Keratinocyte (primary cell): ENCODE data around the gene DCDC1. TPM values are rescaled to one million over a fixed set of nuclear protein-coding genes. Genes with fewer than 3 reads are reported as not detected.
"Not testable (repeated sequence)": the region's sequence is repeated elsewhere in the genome, so short reads cannot be mapped to it uniquely, and the experiment has no call there.

Source experiments
- DNase-seq: peaks from one replicate; pipeline ENCODE4 v3.0.0-alpha.2; 2011; ENCODE audit warnings: low read depth, missing footprints, low spot score
- FAIRE-seq: peaks from 2 replicates; lab custom pipeline; 2011; peaks lifted over from hg19 to GRCh38; lab: Jason Lieb, UNC
- H2AFZ ChIP-seq: 2 replicates; pipeline ENCODE4 v1.6.0; 2012; ENCODE audit warnings: low read length, control low read depth, inconsistent platforms; ENCODE audit not compliant: control insufficient read depth
- H3K27ac ChIP-seq: 2 replicates; pipeline ENCODE4 v1.5.1; 2011; ENCODE audit warnings: low read length; ENCODE audit not compliant: control insufficient read depth, insufficient read depth
- H3K27me3 ChIP-seq: 3 replicates; pipeline ENCODE4 v1.6.0; 2011; ENCODE audit warnings: low read length; ENCODE audit not compliant: control insufficient read depth, insufficient read depth; ENCODE audit errors: extremely low read depth
- H3K36me3 ChIP-seq, 2 experiments: 2 replicates in 1 of 2; 3 replicates in 1 of 2; pipeline ENCODE4 v1.5.1; 2011; ENCODE audit warnings: low read length in 2 of 2, mild to moderate bottlenecking in 1 of 2; ENCODE audit not compliant: control insufficient read depth in 2 of 2, insufficient read depth in 2 of 2; ENCODE audit errors: extremely low read depth in 1 of 2
- H3K4me1 ChIP-seq: 3 replicates; pipeline ENCODE4 v1.5.1; 2011; ENCODE audit warnings: low read length; ENCODE audit not compliant: control insufficient read depth, insufficient read depth; ENCODE audit errors: extremely low read depth
- H3K4me2 ChIP-seq: 3 replicates; pipeline ENCODE4 v1.6.0; 2011; ENCODE audit warnings: low read depth, low read length; ENCODE audit not compliant: control insufficient read depth, insufficient read depth; ENCODE audit errors: extremely low read depth
- H3K4me3 ChIP-seq, 3 experiments: fragments of 200-600 bp in 1 of 3; sonication (generic) in 1 of 3; 2 replicates in 2 of 3; 3 replicates in 1 of 3; pipeline ENCODE4 v1.5.1; 2011 to 2016; ENCODE audit warnings: low read length in 3 of 3, mild to moderate bottlenecking in 3 of 3, control low read depth in 2 of 3, inconsistent platforms in 1 of 3, low read depth in 1 of 3, mixed read lengths in 1 of 3, mixed run types in 1 of 3, moderate library complexity in 1 of 3; ENCODE audit not compliant: control insufficient read depth in 2 of 3, insufficient read depth in 2 of 3; ENCODE audit errors: extremely low read depth in 1 of 3
- H3K79me2 ChIP-seq: 2 replicates; pipeline ENCODE4 v1.6.0; 2012; ENCODE audit warnings: low read length; ENCODE audit not compliant: control insufficient read depth, insufficient read depth
- H3K9ac ChIP-seq: 3 replicates; pipeline ENCODE4 v1.6.0; 2011; ENCODE audit warnings: low read length; ENCODE audit not compliant: control insufficient read depth, insufficient read depth; ENCODE audit errors: extremely low read depth
- H3K9me1 ChIP-seq: 3 replicates; pipeline ENCODE4 v1.6.0; 2011; ENCODE audit warnings: low read length; ENCODE audit not compliant: control insufficient read depth, insufficient read depth; ENCODE audit errors: extremely low read depth
- H3K9me3 ChIP-seq: 2 replicates; pipeline ENCODE4 v1.5.1; 2012; ENCODE audit warnings: low read depth, low read length; ENCODE audit not compliant: control insufficient read depth
- H4K20me1 ChIP-seq: 3 replicates; pipeline ENCODE4 v1.6.0; 2011; ENCODE audit warnings: low read length; ENCODE audit not compliant: control insufficient read depth, insufficient read depth; ENCODE audit errors: extremely low read depth
- EZH2 ChIP-seq: IDR thresholded peaks from one replicate; pipeline ENCODE4 v1.6.1; 2012; ENCODE audit warnings: inconsistent platforms, mild to moderate bottlenecking, low read length, moderate library complexity
- dilution Hi-C: fragments of 300-500 bp; cut with MboI; formaldehyde crosslinking; loops from one replicate; pipeline ENCODE4 v1.7.0; 2020; ENCODE audit warnings: low sequenced_read_pairs; ENCODE audit not compliant: extremely low pct_ligation_motif_present
- polyA plus RNA-seq, 5 experiments: library from polyadenylated mRNA; depleted of rRNA in 3 of 5; stranded (reverse) in 3 of 5; stranded (forward) in 1 of 5; unstranded in 1 of 5; fragments of >200 nt; gene quantifications; 1 replicate in 1 of 5; 2 replicates in 3 of 5; 3 replicates in 1 of 5; pipeline versions ENCODE4 v1.2.1 to v1.2.3, GENCODE V29; 2011 to 2012; ENCODE audit warnings: missing spikeins in 2 of 5, low read depth in 1 of 5, low replicate concordance in 1 of 5
- TF ChIP-seq, protein P1 (sequence below), 3 experiments: IDR thresholded peaks in 1 of 3; conservative IDR thresholded peaks in 1 of 3; optimal IDR thresholded peaks in 1 of 3; 2 replicates in 2 of 3; 3 replicates in 1 of 3; pipeline versions ENCODE3 to v1.5.1; 2011; ENCODE audit warnings: low read length in 3 of 3, mild to moderate bottlenecking in 3 of 3, moderate library complexity in 2 of 3, control low read depth in 1 of 3, inconsistent platforms in 1 of 3; ENCODE audit not compliant: insufficient read depth in 2 of 3; ENCODE audit errors: extremely low read depth in 1 of 3

DCDC1 gene
- polyA plus RNA-seq, 1 donor (not counting 4 experiments of a cell fraction or from before 2014, with no cell fraction given) = 0.08 TPM

DNA sequence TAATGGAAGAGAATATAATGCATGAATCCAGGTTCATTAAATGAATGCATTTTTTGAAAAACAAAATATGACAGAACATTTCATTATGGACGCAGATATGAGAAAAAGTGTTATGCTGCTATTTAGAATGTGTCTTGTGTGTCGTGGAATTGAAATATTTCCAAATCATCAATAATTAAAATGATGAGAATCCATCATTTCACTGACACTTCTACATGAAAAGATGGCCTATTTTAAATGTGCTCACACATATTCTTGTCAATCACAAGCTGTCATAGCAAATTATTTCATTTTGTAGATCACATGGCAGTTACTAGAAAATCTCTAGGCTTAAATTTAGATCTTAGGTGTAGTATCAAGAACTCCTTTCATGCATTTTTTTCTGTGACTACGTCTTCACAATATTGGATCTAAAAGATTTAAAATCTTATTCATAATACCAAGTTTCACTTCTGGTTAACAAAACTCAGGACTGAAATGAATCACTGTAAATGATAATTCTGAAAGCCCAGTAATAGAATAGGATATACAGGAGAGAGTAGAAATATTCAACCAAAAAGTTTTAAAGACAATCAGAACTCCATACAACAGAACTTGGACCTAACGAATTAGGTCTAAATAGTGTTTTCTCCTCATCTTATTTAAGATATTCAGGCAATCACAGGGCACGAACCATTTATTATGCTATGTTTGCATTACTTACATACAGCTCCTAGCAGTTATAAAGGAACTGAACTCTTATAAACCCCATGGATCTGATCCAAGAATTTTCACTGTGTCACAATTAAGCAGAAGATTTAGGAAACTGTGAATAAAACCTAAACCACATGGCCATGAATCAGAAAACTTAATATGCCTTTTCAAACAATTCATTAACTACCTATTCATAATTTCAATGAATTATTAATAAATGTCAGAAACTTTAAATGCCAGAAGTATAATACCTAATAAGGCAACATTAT is 67.7 kb downstream of the DCDC1 start:
- dilution Hi-C loops = no loop called here
- DNase-seq (no peak), FAIRE-seq (no peak)
- Histone ChIP-seq H3K36me3 (no peaks in the 10 kb centered on the region), H3K4me1 (no peaks in the 10 kb centered on the region), H4K20me1 (no peaks in the 10 kb centered on the region), H3K4me3 (no peak overlapping the region), H3K79me2 (no peaks in the 10 kb centered on the region), H3K9me1 (no peaks in the 10 kb centered on the region), H3K4me2 (no peak overlapping the region), H2AFZ (no peak overlapping the region), H3K27ac (no peak overlapping the region), H3K9me3 (no peaks in the 10 kb centered on the region), H3K9ac (no peak overlapping the region), H3K27me3 (no peaks in the 10 kb centered on the region)
- TF ChIP-seq, protein P1, sequence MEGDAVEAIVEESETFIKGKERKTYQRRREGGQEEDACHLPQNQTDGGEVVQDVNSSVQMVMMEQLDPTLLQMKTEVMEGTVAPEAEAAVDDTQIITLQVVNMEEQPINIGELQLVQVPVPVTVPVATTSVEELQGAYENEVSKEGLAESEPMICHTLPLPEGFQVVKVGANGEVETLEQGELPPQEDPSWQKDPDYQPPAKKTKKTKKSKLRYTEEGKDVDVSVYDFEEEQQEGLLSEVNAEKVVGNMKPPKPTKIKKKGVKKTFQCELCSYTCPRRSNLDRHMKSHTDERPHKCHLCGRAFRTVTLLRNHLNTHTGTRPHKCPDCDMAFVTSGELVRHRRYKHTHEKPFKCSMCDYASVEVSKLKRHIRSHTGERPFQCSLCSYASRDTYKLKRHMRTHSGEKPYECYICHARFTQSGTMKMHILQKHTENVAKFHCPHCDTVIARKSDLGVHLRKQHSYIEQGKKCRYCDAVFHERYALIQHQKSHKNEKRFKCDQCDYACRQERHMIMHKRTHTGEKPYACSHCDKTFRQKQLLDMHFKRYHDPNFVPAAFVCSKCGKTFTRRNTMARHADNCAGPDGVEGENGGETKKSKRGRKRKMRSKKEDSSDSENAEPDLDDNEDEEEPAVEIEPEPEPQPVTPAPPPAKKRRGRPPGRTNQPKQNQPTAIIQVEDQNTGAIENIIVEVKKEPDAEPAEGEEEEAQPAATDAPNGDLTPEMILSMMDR (optimal IDR thresholded peaks at IDR 0.05 in 1 of 3, IDR thresholded peaks at IDR 0.05 in 1 of 3, conservative IDR thresholded peaks at IDR 0.05 in 1 of 3; ENCODE audit: extremely low read depth in 1 of 3, insufficient read depth in 2 of 3, low read length in 3 of 3) = no peak
- TF ChIP-seq EZH2 = no peak

- Histone ChIP-seq H3K9ac (no peak overlapping the region), H4K20me1 (no peaks in the 10 kb centered on the region), H3K4me3 (no peak overlapping the region), H3K79me2 (no peaks in the 10 kb centered on the region), H3K9me3 (no peaks in the 10 kb centered on the region), H3K9me1 (no peaks in the 10 kb centered on the region), H3K36me3 (no peaks in the 10 kb centered on the region), H3K27me3 (no peaks in the 10 kb centered on the region), H3K4me2 (no peak overlapping the region), H3K27ac (no peak overlapping the region), H3K4me1 (no peaks in the 10 kb centered on the region), H2AFZ (no peak overlapping the region)
- dilution Hi-C loops = no loop called here
- FAIRE-seq (no peak), DNase-seq (no peak)
- no peak for TF ChIP-seq EZH2
- TF ChIP-seq, protein P1 (optimal IDR thresholded peaks at IDR 0.05 in 1 of 3, IDR thresholded peaks at IDR 0.05 in 1 of 3, conservative IDR thresholded peaks at IDR 0.05 in 1 of 3; ENCODE audit: extremely low read depth in 1 of 3, insufficient read depth in 2 of 3, low read length in 3 of 3) = no peak
These were observed 74.2 kb downstream of the DCDC1 start for GRCh38 chr11:31295308-31295707.

GRCh38 chr11:31273527-31273926 is 96.0 kb downstream of the DCDC1 start:
- FAIRE-seq, dilution Hi-C loops: not testable (repeated sequence)

More at GRCh38 chr11:31273527-31273926, 96.0 kb downstream of the DCDC1 start:
- H3K79me2 ChIP-seq, H3K4me1 ChIP-seq, DNase-seq, H3K27me3 ChIP-seq, H3K9me3 ChIP-seq, H3K4me2 ChIP-seq, H3K4me3 ChIP-seq, H3K36me3 ChIP-seq, H3K9ac ChIP-seq, H3K27ac ChIP-seq, H2AFZ ChIP-seq, H3K9me1 ChIP-seq, H4K20me1 ChIP-seq: not testable (repeated sequence)
